NT2/D1 (cell line): ENCODE data around the gene PACSIN2.

Experiments used
- YY1 ChIP-seq: IDR thresholded peaks from 2 replicates; pipeline ENCODE4 v1.6.1; 2011; ENCODE audit not compliant: insufficient read length, insufficient read depth
- ZNF274 ChIP-seq: IDR thresholded peaks from 2 replicates; pipeline ENCODE4 v1.6.1; 2011; ENCODE audit warnings: mild to moderate bottlenecking, low read depth, low read length

DNA sequence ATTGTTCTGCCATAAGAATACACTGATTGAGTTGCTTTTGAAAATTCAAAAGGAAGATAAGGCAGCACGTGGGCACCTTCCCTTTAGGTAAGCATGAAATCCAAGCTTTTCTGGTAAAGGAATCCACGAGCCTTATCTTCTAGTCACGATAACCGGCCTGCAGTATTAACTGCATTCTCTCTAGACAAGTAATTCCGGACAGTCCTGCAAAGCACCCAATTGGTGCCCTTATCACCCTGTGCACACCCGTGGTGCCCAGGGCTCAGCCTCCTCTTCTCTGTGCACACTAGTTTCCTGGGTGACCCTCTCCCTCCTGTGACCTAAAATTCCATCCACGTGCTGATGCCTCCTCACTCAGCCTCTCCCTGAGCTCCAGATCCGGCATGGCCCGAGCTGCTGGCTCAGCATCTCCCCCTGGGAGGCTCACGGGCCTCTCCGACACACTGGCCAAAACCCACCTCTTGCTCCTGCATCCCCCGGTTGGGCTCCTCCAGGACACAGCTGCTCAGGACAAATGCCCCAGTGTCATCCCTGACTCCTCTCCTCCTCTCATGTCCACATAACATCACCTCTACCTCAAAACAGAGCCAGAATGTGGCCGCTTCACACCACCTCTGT is 63.7 kb downstream of the PACSIN2 start:
- TF ChIP-seq YY1 (no peak), ZNF274 (no peak)
